ENCODE data around the gene PLP2. TPM values are rescaled to one million over a fixed set of nuclear protein-coding genes. Genes with fewer than 3 reads are reported as not detected.
"Not testable (repeated sequence)": the region's sequence is repeated elsewhere in the genome, so short reads cannot be mapped to it uniquely, and the experiment has no call there.

The PLP2 gene, protein sequence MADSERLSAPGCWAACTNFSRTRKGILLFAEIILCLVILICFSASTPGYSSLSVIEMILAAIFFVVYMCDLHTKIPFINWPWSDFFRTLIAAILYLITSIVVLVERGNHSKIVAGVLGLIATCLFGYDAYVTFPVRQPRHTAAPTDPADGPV
- total RNA-seq: 0.75 and 0.89 TPM in 2 replicates
- long read RNA-seq: 0 reads

- no peak for TF ChIP-seq CTCF (conservative IDR thresholded peaks at IDR 0.05)
- no peak for DNase-seq (ENCODE audit: low read depth, low spot score)
- Mint-ChIP-seq H3K27me3 (ENCODE audit: low read depth) (peaks cover 58% of the 10 kb centered on the region), H3K27ac (ENCODE audit: unreplicated experiment) (no peak within 1 kb of the TSS), H3K4me3 (peak within 1 kb of the TSS; percentile 38), H3K36me3 (ENCODE audit: low read depth) (peaks cover 5% of the 10 kb centered on the region), H3K9me3 (no peaks in the 10 kb centered on the region), H3K4me1 (peaks cover 10% of the 10 kb centered on the region)
Observed at GRCh38 chrX:49171752-49172279, at the start of gene PLP2. PLP2 (plus strand) TSS chrX:49171898; CDS start chrX:49172001, 103 bp downstream.

DNA sequence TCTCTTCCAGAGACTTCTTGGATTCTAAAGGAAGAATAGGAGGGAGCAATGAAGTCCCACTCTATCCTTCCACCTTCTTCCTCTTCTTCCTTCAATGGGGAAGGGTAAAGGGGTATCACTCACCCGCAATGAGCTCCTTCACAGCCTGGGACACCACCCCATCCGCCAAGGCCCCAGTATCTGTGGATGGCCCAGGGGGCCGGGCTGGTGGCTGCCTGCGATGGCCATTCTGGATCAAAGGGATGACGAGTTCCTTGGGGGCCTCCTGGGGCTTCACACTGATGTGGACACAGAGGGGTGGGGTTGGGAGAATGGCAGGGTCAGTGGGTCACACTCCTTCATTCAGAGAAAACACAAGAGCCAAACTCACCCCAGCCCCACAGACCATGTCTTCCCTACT, 49.2 kb upstream of the PLP2 start:
- no peak for DNase-seq (ENCODE audit: low read depth, low spot score)
- no peak for TF ChIP-seq CTCF (conservative IDR thresholded peaks at IDR 0.05)
- Mint-ChIP-seq H3K27ac (ENCODE audit: unreplicated experiment) (no peak overlapping the region), H3K4me3 (peak overlapping the region; percentile 99), H3K9me3 (peaks cover 4% of the 10 kb centered on the region), H3K4me1 (peaks cover 13% of the 10 kb centered on the region), H3K27me3 (ENCODE audit: low read depth) (no peaks in the 10 kb centered on the region), H3K36me3 (ENCODE audit: low read depth) (peaks cover 10% of the 10 kb centered on the region)

DNA sequence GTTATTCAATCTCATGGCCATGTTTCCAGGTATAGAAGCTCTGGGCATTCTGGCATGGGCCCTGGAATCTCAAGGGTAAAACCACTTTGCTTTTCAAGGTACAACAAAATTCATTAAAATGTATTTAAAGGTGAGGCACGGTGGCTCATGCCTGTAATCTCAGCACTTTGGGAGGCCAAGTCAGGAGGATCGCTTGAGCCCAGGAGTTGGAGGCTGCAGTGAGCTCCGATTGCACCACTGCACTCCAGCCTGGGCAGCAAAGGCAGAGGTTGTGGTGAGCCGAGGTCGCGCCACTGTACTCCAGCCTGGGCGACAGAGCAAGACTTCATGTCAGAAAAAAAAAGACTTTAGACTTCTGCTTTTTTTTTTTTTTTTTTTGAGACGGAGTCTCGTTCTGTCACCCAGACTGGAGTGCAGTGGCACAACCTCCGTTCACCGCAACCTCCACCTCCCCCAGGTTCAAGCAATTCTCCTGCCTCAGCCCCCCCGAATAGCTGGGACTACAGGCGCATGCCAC, 43.9 kb upstream of the PLP2 start:
- H3K36me3 Mint-ChIP-seq (ENCODE audit: low read depth); H3K27me3 Mint-ChIP-seq (ENCODE audit: low read depth); H3K27ac Mint-ChIP-seq (ENCODE audit: unreplicated experiment); DNase-seq (ENCODE audit: low read depth, low spot score); H3K9me3 Mint-ChIP-seq; H3K4me3 Mint-ChIP-seq: not testable (repeated sequence)
- H3K4me1 Mint-ChIP-seq: peaks cover 11% of the 10 kb centered on the region

DNA sequence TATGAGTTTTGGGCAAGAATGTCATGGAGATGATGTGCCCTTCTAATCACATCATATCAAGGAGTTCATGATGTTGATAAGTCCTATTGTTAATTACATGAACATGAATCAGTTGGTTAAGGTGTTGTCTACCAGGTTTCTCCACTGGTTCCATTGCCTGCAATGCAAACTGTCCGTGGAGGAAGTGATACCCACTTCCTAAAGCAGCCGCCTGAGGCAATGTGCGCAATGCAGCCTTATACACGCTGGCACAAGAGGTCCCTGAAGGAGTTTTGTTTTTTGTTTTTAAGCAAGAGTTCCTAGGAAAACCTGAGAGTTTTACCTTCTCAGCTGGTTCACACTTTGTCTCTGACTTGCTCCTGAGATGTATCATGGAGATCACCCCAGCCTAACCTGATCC, 42.3 kb upstream of the PLP2 start:
- H3K9me3 Mint-ChIP-seq: no peaks in the 10 kb centered on the region
- no peak for DNase-seq (ENCODE audit: low read depth, low spot score)
- no peak overlapping the region for H3K27ac Mint-ChIP-seq (ENCODE audit: unreplicated experiment)
- H3K4me1 Mint-ChIP-seq: no peaks in the 10 kb centered on the region
- no peaks in the 10 kb centered on the region for H3K27me3 Mint-ChIP-seq (ENCODE audit: low read depth)
- no peak for TF ChIP-seq CTCF (conservative IDR thresholded peaks at IDR 0.05)
- no peak overlapping the region for H3K4me3 Mint-ChIP-seq
- no peaks in the 10 kb centered on the region for H3K36me3 Mint-ChIP-seq (ENCODE audit: low read depth)

GRCh38 chrX:49132275-49132674, 39.4 kb upstream of the PLP2 start:
- not testable (repeated sequence) for H3K4me1 Mint-ChIP-seq; H3K4me3 Mint-ChIP-seq; DNase-seq (ENCODE audit: low read depth, low spot score); H3K27me3 Mint-ChIP-seq (ENCODE audit: low read depth); H3K9me3 Mint-ChIP-seq; H3K36me3 Mint-ChIP-seq (ENCODE audit: low read depth); H3K27ac Mint-ChIP-seq (ENCODE audit: unreplicated experiment)

GRCh38 chrX:49133759-49134158, 37.9 kb upstream of the PLP2 start:
- Mint-ChIP-seq H3K4me3 (no peak overlapping the region), H3K27ac (ENCODE audit: unreplicated experiment) (peak overlapping the region; percentile 78), H3K9me3 (peaks cover 3% of the 10 kb centered on the region), H3K36me3 (ENCODE audit: low read depth) (peaks cover 4% of the 10 kb centered on the region), H3K4me1 (no peaks in the 10 kb centered on the region), H3K27me3 (ENCODE audit: low read depth) (no peaks in the 10 kb centered on the region)
- TF ChIP-seq CTCF (conservative IDR thresholded peaks at IDR 0.05): no peak
- no peak for DNase-seq (ENCODE audit: low read depth, low spot score)
